ENCODE data around the gene NMS.

- TF ChIP-seq CTCF (IDR thresholded peaks at IDR 0.05): no peak
- TF ChIP-seq EP300 (IDR thresholded peaks at IDR 0.05): no peak
- TF ChIP-seq POLR2A (IDR thresholded peaks at IDR 0.05): no peak
Observed at GRCh38 chr2:100427111-100427510, 43.2 kb upstream of the NMS start.

All from tibial nerve (tissue), 4 donors.